Measurements from ENCODE around the gene SERPINA6.
"Not testable (repeated sequence)": the region's sequence is repeated elsewhere in the genome, so short reads cannot be mapped to it uniquely, and the experiment has no call there.

Gene SERPINA6

GRCh38 chr14:94321421-94322271 lies 1.5 kb downstream of the SERPINA6 start:
- DNase-seq: no peak

DNA sequence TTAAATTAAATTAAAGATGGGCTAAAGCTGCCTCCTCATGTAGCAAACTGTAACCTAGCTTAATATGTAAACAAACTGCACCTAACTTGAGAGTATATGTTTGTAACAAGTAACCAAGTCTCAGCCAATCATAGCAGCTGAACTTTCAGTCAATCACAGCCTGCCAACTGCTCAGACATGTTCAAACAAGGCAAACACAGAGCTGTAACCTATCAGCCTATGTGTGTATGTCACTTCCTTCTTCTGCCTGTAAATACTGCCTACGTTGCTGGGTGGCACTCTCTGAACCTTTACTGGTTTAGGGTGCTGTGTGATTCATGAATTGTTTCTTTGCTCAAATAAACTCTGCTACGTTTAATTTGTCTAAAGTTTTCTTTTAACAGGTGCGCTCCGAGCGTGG lies 2.9 kb downstream of the SERPINA6 start:
- DNase-seq: no peak

DNA sequence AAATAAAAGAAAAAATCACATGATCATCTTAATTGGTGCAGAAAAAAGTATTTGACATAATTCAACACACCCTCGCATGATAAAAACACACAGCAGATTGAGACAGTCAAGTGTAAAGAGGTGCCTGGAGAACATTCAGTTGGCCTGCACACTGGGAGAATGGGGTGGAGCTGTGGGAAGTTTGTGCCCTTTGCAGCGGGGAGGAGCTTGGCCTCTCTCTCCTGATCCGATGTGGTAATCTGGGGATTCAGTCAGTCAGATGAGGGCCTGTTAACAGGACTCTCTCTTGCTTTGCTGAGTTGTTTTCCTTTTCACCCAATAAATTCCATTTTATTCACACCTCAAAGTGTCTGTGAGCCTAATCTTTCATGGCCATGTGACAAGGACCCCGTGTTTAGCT lies 5.9 kb downstream of the SERPINA6 start:
- DNase-seq: no peak

- no peak for DNase-seq
These were observed 6.4 kb downstream of the SERPINA6 start for GRCh38 chr14:94316692-94317091.

GRCh38 chr14:94314890-94315289 lies 8.2 kb downstream of the SERPINA6 start:
- no peak for DNase-seq

GRCh38 chr14:94313991-94314655 lies 9.0 kb downstream of the SERPINA6 start:
- no peak for DNase-seq

GRCh38 chr14:94312481-94313246 lies 10.5 kb downstream of the SERPINA6 start:
- no peak for DNase-seq

DNA sequence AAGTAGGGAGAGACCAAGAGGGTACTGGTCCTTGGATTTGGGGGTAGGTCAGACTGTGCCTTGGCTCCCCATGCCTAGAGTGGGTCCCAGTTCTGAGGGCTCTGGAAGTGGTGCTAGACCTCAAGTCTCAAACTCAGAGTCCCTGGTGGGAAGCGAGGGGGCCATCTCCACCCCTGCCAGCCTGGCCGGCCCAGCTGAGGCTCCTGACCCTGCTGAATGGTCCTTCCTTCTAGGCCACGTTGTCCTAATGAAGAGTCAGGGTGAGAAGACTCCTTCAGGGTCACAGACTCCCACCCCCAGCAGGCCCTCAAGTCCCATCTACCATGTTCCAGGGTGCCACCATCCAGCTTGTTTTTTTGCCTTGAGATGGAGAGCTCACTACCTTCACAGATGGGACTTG lies 12.9 kb downstream of the SERPINA6 start:
- no peak for DNase-seq

DNA sequence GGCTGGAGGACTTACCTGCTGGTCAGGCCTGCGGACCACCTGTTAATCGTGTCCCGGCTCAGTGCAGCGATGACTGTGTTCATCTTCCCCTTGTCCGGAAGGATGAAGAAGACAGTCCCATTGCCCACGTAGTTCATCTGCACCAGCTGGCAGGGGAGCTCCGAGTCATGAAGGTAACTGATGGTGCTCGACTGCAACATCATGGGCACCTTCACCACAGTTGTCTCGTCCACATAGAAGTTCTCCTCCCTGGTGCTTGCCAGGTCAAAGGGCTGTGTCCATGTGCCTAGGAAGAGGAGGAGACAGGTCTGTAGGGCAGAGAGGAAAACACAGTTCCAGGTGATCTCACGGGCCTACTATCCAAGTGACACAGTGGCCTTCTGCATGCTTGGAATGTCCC lies 13.4 kb downstream of the SERPINA6 start:
- DNase-seq: no peak

GRCh38 chr14:94307410-94307992 lies 15.6 kb downstream of the SERPINA6 start:
- no peak for DNase-seq

DNA sequence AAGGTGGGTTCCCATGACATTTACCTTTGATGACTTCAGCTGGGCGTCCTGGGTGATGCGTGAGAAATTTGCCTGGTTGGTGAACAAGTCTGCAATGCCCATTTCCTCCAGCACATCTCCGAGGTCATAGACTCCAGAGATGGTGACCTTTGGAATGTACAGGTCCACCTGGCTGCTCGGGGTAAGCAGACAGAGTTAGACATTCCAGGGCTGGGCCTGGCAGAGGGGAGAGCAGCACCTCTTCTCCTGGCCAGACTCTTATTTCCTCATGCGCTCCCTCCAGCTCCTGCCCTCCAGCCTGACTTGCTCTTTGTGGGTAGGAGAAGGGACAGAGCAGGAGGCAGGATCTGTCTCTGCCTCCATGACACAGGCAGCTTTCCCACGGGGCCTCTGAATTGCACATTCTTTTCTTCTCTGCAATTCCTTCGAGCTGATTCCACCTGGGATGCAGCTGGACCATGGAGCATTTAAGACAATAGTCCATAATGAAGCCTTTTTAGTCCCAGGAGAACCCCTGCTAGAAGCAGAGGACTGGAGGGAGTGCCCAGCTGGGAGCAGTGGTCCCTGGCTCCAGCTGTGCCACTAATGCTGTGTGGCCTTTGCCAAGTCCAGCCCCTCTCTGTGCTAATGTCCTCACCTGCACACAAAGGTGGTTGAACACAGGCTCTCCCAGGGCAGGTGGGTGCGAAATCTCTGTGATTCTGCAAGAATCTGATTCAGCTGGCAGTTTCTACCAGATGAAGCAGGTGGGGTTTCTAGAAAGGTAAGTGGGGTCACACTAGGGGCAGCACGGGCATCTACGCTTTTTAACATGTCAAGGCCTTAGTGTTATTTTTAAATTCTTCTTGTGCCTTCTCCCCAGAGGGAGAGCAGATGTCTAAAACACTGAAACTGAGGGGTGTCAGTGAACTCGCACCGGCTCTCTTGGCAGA lies 16.8 kb downstream of the SERPINA6 start:
- no peak for DNase-seq

DNA sequence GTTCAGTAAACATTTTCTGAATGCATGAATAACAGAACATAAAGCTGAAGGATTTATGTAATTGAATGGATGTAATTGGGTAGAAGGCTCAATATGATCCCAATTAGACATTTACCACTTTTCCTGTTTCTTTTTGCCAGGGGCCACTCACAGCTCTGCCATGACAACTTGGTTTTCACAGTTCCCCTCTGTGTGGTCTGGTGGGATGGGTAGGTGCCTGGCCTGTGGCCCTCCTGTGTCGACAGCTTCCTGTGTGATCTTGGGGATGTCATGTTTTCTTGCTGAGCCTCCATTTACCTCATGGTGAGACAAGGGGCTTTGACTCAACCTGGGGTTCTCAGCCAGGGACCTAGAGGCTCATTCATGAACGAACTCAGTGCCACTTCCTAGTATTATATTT lies 17.5 kb downstream of the SERPINA6 start:
- DNase-seq: no peak

- no peak for DNase-seq
These were observed 18.9 kb downstream of the SERPINA6 start for GRCh38 chr14:94304243-94304642.

DNA sequence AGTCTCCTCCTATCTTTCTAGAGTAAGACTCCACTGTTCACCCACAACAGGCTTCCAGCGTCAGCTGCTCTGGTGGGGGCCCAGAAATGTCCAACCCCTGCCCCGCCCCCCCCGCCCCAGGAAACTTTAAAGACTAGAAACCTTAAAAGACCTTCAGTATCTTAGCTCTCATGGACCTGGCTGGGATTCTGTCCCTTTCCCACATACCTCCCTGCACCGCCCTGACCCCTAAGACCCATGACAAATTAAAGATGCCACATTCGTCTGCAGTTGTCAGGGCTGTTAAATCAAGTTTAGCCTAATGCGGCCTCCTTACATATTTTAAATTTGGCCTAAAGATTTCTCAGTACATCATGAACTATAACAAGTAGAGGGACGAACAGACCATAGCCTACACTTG lies 20.0 kb downstream of the SERPINA6 start:
- no peak for DNase-seq

DNA sequence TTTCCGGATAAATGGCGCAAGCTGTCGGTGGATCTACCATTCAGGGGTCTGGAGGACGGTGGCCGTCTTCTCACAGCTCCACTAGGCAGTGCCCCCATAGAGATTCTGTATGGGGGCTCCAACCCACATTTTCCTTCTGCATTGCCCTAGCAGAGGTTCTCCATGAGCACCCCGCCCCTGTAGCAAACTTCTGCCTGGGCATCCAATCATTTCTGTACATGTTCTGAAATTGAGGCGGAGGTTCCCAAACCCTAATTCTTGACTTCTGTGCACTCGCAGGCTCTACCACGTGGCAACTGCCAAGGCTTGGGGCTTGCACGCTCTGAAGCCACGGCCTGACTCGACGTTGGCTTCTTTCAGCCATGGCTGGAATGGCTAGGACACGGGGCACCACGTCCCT lies 25.0 kb downstream of the SERPINA6 start:
- DNase-seq: no peak

GRCh38 chr14:94296181-94296545 lies 27.0 kb downstream of the SERPINA6 start:
- not testable (repeated sequence) for DNase-seq

DNA sequence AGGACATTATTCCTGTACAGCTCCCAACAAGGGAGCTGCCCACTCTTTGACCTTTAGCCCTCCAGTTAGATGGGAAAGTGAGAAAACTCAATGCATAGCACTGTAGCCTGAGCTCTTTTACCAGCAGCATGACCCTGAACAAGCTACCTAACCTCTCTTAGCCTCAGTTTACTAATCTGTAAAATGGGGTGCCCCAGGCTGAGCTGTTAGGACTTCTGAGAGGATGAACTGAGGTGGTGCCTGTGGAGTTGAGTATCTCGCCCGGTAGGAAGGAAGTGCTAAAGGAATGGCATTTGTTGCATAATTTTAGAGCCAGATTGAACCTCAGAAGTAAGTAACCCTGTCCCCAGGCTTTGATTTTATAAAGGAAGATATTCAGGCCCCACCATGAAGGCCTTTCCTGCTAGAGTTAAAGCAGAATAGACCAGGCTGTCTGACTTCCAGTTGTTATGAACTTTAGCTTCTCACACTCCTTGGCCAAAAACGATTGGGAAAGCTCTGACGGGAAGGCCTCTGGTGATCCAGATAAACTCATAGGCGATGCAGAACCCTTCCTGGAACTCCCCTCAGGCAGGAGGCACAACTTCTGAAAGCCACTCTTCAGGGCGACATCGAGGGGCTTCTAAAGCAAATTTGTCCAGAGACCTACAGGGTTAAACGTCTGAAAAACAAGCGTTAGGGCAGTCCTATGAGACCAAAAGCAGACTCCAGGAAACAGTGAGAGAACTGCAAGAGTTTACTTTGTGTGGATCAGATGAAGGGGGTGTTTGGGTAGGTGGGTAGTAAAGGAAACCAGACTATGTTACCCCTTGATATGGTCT lies 27.6 kb downstream of the SERPINA6 start:
- no peak for DNase-seq

- DNase-seq: no peak
These were observed 29.6 kb downstream of the SERPINA6 start for GRCh38 chr14:94293578-94293924.

GRCh38 chr14:94292872-94293577 lies 30.1 kb downstream of the SERPINA6 start, which contains the start of gene SERPINA10:
TSS of gene SERPINA10 (minus strand) at chr14:94293268. CDS start at chr14:94290593, 2,675 bp downstream.
- DNase-seq: no peak

- no peak for DNase-seq
These were observed 30.6 kb downstream of the SERPINA6 start for GRCh38 chr14:94292526-94292871.
